Smooth muscle cell of the umbilical artery (primary cell): ENCODE data around the gene ANAPC4. TPM values are rescaled to one million over a fixed set of nuclear protein-coding genes. Genes with fewer than 3 reads are reported as not detected.

Source experiments
- total RNA-seq: library from RNA; depleted of rRNA; stranded (reverse); fragments of >200 nt; gene quantifications from 2 replicates; pipeline ENCODE4 v1.2.3, GENCODE V29; 2014

ANAPC4 gene
- 22.9 and 27.5 TPM in 2 replicates for total RNA-seq

GRCh38 chr4:25376754-25377571, at the start of gene ANAPC4:
ANAPC4 (plus strand) TSS chr4:25377263; CDS start chr4:25377428, 165 bp downstream.

Other genes starting within 250 kb of the ANAPC4 start
- 5.3 and 7.4 TPM in 2 replicates for gene SEPSECS, start 216.8 kb upstream of the ANAPC4 start, total RNA-seq
- 18.7 and 32.7 TPM in 2 replicates for gene PI4K2B, start 143.2 kb upstream of the ANAPC4 start, total RNA-seq
- 14.3 and 16.7 TPM in 2 replicates for gene ZCCHC4, start 64.5 kb upstream of the ANAPC4 start, total RNA-seq